HTR-8/SVneo (cell line): ENCODE data around the gene BAHCC1.

Experiments
- DNase-seq: peaks from one replicate; pipeline ENCODE4 v3.0.0; 2011; ENCODE audit warnings: low spot score, mixed read lengths; ENCODE audit not compliant: insufficient read length
- FAIRE-seq: peaks from 2 replicates; lab custom pipeline; 2011; peaks lifted over from hg19 to GRCh38; lab: Jason Lieb, UNC

The BAHCC1 gene

DNA sequence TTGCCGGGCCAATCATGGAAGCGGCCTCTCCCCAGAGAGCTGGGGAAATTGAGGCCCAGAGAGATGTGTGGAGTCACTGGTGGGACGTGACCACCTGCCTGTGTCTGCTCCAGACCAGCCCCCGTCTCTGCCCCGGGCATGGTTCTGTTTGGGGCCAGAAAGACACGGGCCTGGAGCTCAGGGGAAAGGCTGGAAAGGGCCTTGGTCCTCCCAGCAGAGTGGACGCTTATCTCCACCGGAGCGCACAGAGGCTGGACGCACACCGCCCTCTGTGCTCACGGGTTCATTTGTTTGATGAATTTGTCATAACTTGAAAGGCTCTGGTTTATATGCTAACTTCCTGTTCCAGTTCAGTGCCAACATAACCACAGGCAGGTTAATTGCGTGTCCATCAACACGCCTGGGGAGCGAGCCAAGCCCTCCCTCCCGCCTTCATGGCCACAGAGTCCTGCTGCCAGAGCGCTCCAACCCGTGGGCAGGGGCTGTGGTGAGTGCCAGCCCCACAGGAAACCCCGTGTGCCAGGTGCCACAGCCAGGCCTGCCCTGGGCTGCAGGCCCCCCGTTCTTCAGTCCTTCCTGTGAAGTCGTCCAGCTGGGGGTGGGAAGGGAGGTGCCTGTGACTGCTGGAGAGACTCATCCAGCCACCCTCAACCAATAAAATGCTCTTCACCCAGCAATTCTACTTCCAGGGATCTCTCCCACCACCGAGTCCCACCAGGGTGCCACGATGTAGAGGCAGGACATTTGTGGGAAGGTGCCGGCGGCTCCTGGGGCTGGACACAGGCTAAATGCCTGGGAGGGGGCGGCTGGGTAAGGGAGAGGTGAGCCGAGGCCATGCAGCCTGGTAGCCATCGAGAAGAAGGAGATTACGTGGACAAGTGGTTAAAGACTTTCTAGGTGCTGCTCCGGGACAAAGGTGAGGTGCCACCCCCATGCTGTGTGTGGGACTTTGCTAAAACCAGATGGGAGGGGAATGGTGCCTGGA, 29.4 kb upstream of the BAHCC1 start:
- DNase-seq (no peak), FAIRE-seq (peak; percentile 89)

DNA sequence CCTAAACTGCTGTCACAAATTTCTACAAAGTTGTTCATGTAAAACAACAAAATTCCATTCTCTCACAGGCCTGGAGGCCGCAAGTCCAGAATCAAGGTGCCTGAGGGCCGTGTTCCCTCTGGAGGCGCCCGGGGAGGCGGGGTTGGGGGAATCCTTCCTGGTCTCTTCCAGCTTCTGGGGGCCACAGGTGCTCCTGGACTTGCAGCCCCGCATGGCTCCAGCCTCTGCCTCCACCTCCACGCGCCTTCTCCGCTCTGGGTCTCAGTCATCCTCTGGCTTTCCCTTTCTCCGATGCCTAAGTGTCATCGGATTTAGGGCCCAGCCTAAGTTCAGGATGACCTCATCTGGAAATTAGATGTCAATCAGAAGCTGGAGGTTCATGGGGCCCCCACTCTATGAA, 28.6 kb upstream of the BAHCC1 start:
- no peak for FAIRE-seq
- DNase-seq: no peak

- DNase-seq (no peak), FAIRE-seq (no peak)
Observed at GRCh38 chr17:81367171-81367570, 28.1 kb upstream of the BAHCC1 start.

DNA sequence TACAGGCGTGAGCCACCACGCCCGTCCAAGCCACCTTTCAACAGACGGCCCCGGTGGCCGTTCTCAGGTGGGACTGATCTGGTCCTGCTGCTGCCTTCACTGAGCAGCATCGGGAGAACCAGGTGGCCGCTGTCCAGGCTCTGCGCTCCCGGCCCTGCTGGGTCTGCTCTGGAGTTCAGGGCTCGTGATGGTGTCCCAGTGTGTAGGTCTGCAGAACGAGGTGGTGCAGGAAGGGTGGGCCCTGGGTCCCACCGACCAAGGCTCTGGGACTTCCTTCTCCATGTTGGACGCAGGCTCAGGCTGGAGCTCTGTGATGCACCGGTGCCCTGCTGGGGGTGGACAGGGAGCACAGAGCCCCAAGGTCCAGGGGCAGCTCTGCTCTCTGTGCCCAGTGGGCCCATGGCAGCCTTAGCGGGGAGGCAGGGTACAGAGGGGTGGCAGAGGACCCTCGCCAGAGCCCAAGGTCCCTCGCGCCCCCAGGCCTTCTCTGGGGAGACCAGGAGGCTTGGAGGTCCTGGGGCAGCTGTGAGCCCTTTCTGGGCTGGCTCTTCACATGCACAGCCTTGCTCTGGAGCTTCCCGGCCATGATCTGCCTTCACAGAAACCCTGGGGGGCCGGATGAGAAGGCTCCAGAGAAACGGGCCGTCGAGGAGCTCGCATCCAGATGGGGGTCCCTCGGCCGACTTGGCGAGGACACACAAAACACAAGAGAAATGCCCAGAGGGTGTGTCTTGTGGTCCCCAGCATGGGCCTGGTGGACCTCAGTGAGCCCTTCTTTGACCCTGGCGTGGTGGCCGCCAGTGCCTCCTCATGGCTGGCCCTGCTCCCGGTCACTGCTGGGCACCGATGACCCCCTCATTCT, 26.9 kb upstream of the BAHCC1 start:
- DNase-seq (no peak), FAIRE-seq (no peak)

DNA sequence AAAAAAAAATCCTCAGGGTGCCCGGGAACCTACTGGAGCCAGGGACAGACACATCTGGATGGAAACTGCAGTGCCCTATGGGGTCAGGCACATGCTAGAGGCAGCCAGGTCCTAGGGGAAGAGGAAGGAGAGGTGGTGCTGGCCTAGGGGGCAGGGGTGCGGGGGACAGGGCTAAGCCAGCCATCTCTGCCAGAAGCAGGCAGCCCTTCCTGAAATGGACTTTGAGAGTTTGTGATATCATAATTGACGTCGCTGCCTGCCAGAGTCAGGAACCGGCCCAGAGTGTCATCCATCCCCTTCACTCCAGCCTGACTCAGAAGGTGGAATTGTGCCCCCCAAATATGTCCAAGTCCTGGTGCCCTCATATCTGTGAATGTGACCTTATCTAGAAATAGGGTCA, 25.0 kb upstream of the BAHCC1 start:
- FAIRE-seq (no peak), DNase-seq (no peak)

GRCh38 chr17:81371910-81372760, 23.1 kb upstream of the BAHCC1 start:
- peak; percentile 31 for FAIRE-seq

GRCh38 chr17:81373536-81374160, 21.6 kb upstream of the BAHCC1 start:
- no peak for FAIRE-seq
- DNase-seq: no peak

More at GRCh38 chr17:81371910-81372760, 23.1 kb upstream of the BAHCC1 start:
- DNase-seq: peak; percentile 68

DNA sequence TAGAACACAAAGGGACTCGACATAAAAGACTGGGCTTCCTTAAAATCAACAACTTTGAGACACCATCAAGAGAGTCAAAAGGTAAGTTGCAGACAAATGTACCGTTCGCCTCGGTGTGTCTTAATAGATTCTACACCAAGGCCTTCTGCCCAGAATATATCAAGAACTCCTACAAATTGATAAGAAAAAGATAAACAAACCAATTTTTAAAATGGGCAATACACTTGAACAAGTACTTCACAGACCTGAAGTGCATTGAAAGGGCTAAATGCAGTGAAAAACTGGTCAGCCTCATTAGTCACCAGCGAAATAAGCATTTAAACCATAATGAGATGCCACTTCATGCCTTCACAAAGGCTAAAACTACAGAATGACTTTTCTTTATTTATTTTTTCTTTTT, 20.4 kb upstream of the BAHCC1 start:
- no peak for DNase-seq
- no peak for FAIRE-seq

DNA sequence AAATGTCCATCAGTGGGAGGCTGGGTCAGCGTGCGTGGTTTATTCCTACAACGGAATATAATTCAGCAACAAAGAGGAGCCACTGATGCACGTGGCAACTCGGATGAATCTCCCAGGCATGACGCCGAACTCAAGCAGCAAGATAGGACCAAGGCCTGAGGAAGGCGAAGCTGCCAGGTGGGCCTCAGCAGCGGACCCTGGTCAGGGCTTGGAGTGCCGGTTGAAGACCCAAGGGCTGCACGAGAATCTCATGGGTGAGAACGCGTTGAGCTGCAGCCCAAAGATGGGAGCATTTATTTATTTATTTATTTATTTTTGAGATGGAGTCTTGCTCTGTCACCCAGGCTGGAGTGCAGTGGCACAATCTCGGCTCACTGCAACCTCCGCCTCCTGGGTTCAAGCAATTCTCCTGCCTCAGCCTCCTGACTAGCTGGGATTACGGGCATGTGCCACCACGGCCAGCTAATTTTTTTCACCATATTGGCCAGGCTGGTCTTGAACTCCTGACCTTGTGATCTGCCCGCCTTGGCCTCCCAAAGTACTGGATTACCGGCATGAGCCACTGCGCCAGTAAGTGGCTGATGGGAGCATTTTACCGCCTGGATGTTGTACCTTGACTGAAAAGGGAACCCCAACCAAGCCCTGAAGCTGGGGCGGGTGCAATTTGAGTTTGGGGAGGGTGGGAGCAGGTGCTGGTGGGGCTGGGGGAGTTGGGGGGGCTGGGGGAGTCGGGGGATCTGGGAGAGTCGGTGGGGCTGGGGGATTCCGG, 18.1 kb upstream of the BAHCC1 start:
- DNase-seq (no peak), FAIRE-seq (no peak)

DNA sequence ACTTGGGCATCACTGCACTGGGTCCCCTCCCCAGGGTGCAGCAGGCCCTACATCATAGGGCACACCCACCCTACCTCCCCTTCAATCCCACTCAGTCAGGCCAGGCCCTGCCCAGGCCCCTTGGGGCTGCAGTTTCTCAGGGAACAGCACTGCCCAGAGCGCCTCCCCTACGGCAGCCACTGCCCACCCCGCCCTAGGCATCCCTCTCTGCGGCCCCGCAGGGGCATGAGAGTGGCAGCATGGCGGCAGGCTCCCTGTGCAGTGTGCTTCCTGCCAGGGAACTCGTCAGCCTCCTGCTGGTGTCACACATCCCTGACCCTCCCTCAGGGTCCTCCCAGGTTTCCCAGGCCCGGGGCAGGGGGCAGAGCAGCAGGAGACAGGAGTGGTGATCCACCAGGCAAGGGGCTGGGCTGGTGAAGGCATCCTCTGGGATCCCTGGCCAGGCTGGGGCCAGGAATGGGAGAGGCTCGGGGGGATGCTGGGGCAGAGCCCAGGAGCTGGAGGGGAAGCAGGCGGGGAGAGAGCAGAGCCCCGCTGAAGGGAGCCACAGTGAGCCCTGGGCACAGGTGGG, 16.2 kb upstream of the BAHCC1 start:
- no peak for FAIRE-seq

GRCh38 chr17:81379523-81379942, 15.7 kb upstream of the BAHCC1 start:
- FAIRE-seq: no peak
- no peak for DNase-seq

More for the DNA sequence above, 16.2 kb upstream of the BAHCC1 start:
- no peak for DNase-seq

- no peak for DNase-seq
- no peak for FAIRE-seq
Observed at GRCh38 chr17:81380131-81380530, 15.1 kb upstream of the BAHCC1 start.

GRCh38 chr17:81380666-81381518, 14.4 kb upstream of the BAHCC1 start:
- FAIRE-seq (no peak), DNase-seq (no peak)

GRCh38 chr17:81381632-81382577, 13.4 kb upstream of the BAHCC1 start:
- DNase-seq (no peak), FAIRE-seq (no peak)

DNA sequence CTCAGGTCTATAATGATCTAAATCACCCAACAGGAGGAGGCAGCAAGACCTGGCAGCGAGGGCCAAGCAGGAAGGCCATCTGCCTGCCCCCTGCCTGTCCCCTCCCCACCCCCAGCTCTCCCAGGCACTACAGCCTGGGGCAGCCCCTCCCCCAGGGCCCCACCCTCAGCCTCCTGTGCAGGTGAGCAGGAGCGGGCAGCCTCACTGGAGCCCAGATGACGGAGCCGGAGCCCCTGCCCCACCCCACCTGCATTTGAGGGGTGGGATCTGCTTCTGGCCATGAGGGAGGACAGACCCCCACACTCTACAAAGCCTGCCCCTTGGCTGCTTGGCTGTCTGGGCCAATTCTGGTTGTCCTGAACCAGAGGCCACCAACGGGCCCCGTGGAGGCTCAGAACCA, 12.4 kb upstream of the BAHCC1 start:
- FAIRE-seq: no peak
- no peak for DNase-seq
